ENCODE results near the gene RPP25.
A peak's percentile ranks its signal among the peaks of the same experiment; 100 is the strongest.
"Not testable (repeated sequence)": the region's sequence is repeated elsewhere in the genome, so short reads cannot be mapped to it uniquely, and the experiment has no call there.

RPP25 gene

GRCh38 chr15:74924525-74924924 is 32.0 kb downstream of the RPP25 start:
- DNase-seq (ENCODE audit: extremely low read depth in 1 of 2, low read depth in 1 of 2), result no peak

GRCh38 chr15:74920456-74920855 is 36.1 kb downstream of the RPP25 start:
- no peak for DNase-seq (ENCODE audit: extremely low read depth in 1 of 2, low read depth in 1 of 2)

GRCh38 chr15:74917676-74918075 is 38.9 kb downstream of the RPP25 start:
- DNase-seq (ENCODE audit: extremely low read depth in 1 of 2, low read depth in 1 of 2), result no peak

- DNase-seq (ENCODE audit: extremely low read depth in 1 of 2, low read depth in 1 of 2), result not testable (repeated sequence)
Observed at GRCh38 chr15:74913799-74914198, 42.8 kb downstream of the RPP25 start.

- no peak for DNase-seq (ENCODE audit: extremely low read depth in 1 of 2, low read depth in 1 of 2)
Observed at GRCh38 chr15:74913041-74913440, 43.5 kb downstream of the RPP25 start.

DNA sequence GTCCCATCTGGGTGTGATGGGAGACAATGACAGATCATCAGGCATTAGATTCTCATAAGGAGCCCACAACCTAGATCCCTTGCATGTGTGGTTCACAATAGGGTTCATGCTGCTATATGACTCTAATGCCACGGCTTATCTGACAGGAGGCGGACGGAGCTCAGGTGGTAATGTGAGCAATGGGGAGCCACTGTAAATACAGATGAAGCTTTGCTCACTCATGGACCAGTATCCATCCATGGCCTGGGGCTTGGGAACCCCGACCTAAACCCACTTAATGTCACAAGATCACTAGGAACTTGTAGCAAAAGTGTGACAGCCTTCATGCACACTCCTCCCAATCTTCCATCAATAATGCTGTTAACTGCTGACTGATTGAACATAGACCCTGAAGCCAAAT is 47.9 kb downstream of the RPP25 start:
- DNase-seq (ENCODE audit: extremely low read depth in 1 of 2, low read depth in 1 of 2), result no peak

- DNase-seq (ENCODE audit: extremely low read depth in 1 of 2, low read depth in 1 of 2), result no peak
Observed at GRCh38 chr15:74907163-74907870, 49.3 kb downstream of the RPP25 start.

DNA sequence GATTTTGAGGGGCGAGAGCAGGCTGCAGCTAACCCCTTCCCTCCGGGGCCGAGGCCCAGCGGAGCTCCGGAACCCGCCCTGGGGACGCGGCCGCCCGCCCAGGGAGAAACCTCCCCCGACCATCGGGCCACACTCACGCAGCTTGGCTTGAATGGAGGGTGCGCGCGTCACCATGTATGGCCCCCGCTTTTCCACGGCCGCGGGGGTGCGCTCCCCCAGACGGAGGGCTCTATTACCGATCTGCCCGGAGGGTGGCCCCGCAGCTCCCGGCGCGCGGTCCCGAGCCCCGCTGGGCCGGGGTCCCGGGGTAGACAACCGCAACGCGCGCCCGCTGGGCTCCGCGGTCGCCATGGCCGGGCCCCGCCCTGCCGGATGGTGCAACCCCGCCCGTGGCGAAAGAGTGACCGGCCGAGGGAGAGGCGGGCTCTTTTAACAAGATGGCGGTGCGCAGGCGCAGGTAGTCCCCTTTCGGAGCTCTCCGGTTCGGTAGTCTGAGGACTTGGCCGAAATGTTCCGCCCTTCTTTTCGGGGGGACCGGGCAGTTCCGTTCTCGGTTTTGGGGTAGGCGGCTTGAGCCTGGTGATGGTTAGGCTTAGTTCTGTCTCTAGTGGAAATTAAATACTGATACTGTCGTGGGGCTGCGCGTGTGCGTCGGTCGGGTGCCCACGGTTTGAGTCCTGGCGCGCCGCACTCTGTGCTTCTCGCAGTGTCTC is 50.0 kb downstream of the RPP25 start, which contains the start of gene FAM219B:
Gene FAM219B (minus strand): TSS at position 402 of the 713 bp plus-strand sequence. CDS start 51 bp downstream, at position 351.
- DNase-seq (ENCODE audit: extremely low read depth in 1 of 2, low read depth in 1 of 2), result peak; percentile 68 to 80

DNA sequence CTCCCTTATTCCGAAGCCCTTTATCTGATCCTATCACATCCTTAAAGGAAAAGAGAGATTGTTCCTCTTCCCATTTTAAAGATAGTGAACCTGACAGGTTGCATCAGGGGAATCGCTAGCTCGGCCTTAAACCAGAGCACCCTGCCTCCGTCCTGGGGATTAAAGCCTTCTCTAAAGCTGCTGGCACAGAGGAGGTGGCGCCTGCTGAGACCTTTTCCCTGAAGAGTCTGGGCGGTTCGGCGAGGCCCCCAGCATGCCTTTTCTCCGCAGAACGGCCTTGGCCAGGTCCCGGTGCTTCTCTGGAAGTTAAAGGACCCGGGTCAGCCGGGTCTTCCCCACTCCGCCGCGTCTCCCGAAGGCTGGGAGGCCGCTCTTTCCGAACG is 50.5 kb downstream of the RPP25 start:
- DNase-seq (ENCODE audit: extremely low read depth in 1 of 2, low read depth in 1 of 2), result no peak

Data from stimulated activated CD8-positive, alpha-beta memory T cell treated with anti-CD3 and anti-CD28 coated beads, Interleukin-7, amount 100 ng/mL, for 48 hours (primary cell).